D341Med (cell line): ENCODE data around the gene GLG1.
"Not testable (repeated sequence)": the region's sequence is repeated elsewhere in the genome, so short reads cannot be mapped to it uniquely, and the experiment has no call there.

Source experiments
- DNase-seq: peaks from one replicate; pipeline ENCODE4 v3.0.0; 2012; ENCODE audit warnings: low spot score

The GLG1 gene

GRCh38 chr16:74439685-74440084, 167.2 kb downstream of the GLG1 start:
- no peak for DNase-seq

- DNase-seq: no peak
Observed at GRCh38 chr16:74438492-74438979, 168.4 kb downstream of the GLG1 start.

GRCh38 chr16:74431516-74431915, 175.4 kb downstream of the GLG1 start:
- no peak for DNase-seq

- DNase-seq: peak; percentile 58
Observed at GRCh38 chr16:74430036-74430712, 176.7 kb downstream of the GLG1 start.

- DNase-seq: not testable (repeated sequence)
Observed at GRCh38 chr16:74428493-74428892, 178.4 kb downstream of the GLG1 start.

- not testable (repeated sequence) for DNase-seq
Observed at GRCh38 chr16:74425751-74426150, 181.2 kb downstream of the GLG1 start.

GRCh38 chr16:74423721-74424120, 183.2 kb downstream of the GLG1 start:
- DNase-seq: not testable (repeated sequence)

GRCh38 chr16:74422086-74422485, 184.8 kb downstream of the GLG1 start:
- not testable (repeated sequence) for DNase-seq

GRCh38 chr16:74421482-74421785, 185.5 kb downstream of the GLG1 start:
- not testable (repeated sequence) for DNase-seq

- not testable (repeated sequence) for DNase-seq
Observed at GRCh38 chr16:74420612-74421481, 186.1 kb downstream of the GLG1 start, which contains the start of gene CLEC18B. TSS of gene CLEC18B (minus strand) at chr16:74421478. CDS start at chr16:74421270, 208 bp downstream.

GRCh38 chr16:74419811-74420210, 187.1 kb downstream of the GLG1 start:
- not testable (repeated sequence) for DNase-seq

- DNase-seq: not testable (repeated sequence)
Observed at GRCh38 chr16:74417897-74418296, 189.0 kb downstream of the GLG1 start.

- not testable (repeated sequence) for DNase-seq
Observed at GRCh38 chr16:74413920-74414319, 193.0 kb downstream of the GLG1 start.

- DNase-seq: not testable (repeated sequence)
Observed at GRCh38 chr16:74413485-74413884, 193.4 kb downstream of the GLG1 start.

GRCh38 chr16:74412775-74413390, 194.0 kb downstream of the GLG1 start:
- DNase-seq: not testable (repeated sequence)

- not testable (repeated sequence) for DNase-seq
Observed at GRCh38 chr16:74412138-74412774, 194.7 kb downstream of the GLG1 start.

GRCh38 chr16:74410981-74411380, 195.9 kb downstream of the GLG1 start:
- DNase-seq: not testable (repeated sequence)

- not testable (repeated sequence) for DNase-seq
Observed at GRCh38 chr16:74410057-74410957, 196.6 kb downstream of the GLG1 start.

- not testable (repeated sequence) for DNase-seq
Observed at GRCh38 chr16:74409185-74409981, 197.5 kb downstream of the GLG1 start.

GRCh38 chr16:74407362-74407705, 199.6 kb downstream of the GLG1 start:
- DNase-seq: not testable (repeated sequence)
